GM18526 (cell line): ENCODE data around the gene HARS2.

Source experiments
- POLR2A ChIP-seq: IDR thresholded peaks from 3 replicates; pipeline ENCODE4 v1.6.1; 2011; ENCODE audit not compliant: insufficient read length; ENCODE audit errors: extremely low read depth

HARS2 gene, protein sequence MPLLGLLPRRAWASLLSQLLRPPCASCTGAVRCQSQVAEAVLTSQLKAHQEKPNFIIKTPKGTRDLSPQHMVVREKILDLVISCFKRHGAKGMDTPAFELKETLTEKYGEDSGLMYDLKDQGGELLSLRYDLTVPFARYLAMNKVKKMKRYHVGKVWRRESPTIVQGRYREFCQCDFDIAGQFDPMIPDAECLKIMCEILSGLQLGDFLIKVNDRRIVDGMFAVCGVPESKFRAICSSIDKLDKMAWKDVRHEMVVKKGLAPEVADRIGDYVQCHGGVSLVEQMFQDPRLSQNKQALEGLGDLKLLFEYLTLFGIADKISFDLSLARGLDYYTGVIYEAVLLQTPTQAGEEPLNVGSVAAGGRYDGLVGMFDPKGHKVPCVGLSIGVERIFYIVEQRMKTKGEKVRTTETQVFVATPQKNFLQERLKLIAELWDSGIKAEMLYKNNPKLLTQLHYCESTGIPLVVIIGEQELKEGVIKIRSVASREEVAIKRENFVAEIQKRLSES

GRCh38 chr5:140690941-140691924, at the start of gene HARS2, which contains the start of gene HARS1:
Gene HARS2 (plus strand): TSS chr5:140691455. CDS start chr5:140691649, 194 bp downstream.
Gene HARS1 (minus strand): TSS chr5:140691370. CDS start chr5:140691304, 66 bp downstream.
- TF ChIP-seq POLR2A, result peak; percentile 94

DNA sequence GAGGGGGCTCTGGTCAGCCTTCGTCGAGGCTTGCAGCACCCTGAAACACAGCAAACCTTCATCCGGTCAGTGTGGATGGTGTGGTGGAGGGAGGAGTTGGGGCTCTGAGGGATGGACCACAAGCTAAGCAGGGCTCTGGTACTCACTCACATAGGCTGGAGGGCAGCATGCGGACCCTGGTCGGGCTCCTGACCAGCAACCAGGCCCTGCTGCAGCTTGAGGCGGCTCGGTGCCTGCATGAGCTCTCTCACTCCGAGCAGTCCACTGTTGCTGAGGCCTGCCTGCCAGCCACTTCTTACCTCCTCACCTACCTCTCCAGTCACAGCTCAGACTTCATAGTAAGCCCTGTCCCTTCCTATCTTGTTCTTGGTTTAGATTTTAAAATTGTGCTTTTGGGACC, 49.5 kb upstream of the HARS2 start:
- TF ChIP-seq POLR2A, result no peak

- TF ChIP-seq POLR2A, result no peak
These were observed 48.5 kb upstream of the HARS2 start for GRCh38 chr5:140642718-140643117.

GRCh38 chr5:140647042-140647419, 44.2 kb upstream of the HARS2 start:
- no peak for TF ChIP-seq POLR2A

- TF ChIP-seq POLR2A, result no peak
These were observed 32.4 kb upstream of the HARS2 start for GRCh38 chr5:140658870-140659269.

GRCh38 chr5:140664030-140664358, 27.3 kb upstream of the HARS2 start:
- no peak for TF ChIP-seq POLR2A

- peak; percentile 87 for TF ChIP-seq POLR2A
These were observed 26.7 kb upstream of the HARS2 start, which contains the start of gene WDR55 for GRCh38 chr5:140664359-140665119. Gene WDR55 (plus strand): TSS chr5:140664904. CDS start chr5:140664913, 9 bp downstream.

- TF ChIP-seq POLR2A, result no peak
These were observed 19.7 kb upstream of the HARS2 start for GRCh38 chr5:140671472-140672125.

GRCh38 chr5:140672455-140673186, 18.6 kb upstream of the HARS2 start:
- no peak for TF ChIP-seq POLR2A

DNA sequence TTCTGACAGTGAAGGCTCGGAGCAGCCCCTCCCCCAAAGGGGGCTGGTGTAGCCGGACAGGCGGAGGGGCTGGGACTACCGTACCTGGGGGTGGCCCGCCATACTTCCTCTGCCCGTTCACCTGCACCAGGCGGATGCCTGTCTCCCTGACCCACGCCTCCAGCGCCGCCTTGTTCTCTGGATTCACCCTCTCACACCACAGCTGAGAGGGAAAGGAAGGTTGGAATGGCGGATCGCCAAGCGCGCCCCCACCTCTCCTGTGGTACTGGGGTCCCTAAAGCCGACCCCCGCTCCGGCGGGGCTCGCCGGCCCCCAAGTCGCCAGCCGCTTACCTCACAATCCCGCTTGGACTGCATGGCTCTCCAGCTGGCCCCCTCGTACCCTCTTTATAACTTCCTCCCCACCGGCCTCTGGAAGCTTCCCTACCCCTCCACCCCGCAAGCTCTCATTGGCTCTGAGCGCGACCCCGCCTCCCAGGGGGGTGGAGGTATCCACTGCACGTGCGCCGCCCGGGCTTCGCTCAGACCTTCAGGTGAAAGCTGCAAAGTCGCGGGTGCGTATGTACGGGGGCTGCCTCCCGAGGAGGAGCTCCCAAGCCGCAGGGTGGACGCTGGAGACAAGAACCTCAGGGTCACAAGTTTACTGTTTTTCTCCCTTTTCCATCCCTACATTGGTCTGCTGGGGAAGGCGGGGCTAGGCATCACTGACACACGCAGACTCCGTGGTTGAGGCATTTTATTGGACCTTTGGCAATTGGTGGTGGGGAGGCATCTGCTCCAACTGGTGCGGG, 17.9 kb upstream of the HARS2 start, which contains the start of gene DND1:
DND1 (minus strand) TSS at position 390 of the 790 bp plus-strand sequence; CDS start at position 356, 34 bp downstream.
- no peak for TF ChIP-seq POLR2A

DNA sequence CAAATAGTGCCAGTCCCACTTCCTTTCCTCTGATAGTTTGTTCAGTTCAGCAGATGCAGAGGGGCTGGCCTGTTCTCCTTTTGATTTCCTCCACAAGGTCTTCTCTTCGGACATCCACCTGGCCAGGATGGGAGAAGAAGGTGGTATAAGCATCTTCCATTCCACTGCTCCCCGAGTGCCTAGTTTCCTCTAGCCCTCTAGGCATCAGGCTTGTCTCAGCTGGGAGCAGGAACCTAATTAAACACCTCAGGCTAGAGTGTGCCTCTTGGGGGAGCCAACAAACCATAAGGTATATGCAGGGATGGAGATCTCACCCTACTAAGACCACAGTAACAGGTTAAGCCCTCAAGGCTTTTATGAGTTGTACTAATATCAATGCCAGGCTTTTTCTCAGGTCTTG, 17.0 kb upstream of the HARS2 start:
- TF ChIP-seq POLR2A, result no peak

- no peak for TF ChIP-seq POLR2A
These were observed 16.6 kb upstream of the HARS2 start for GRCh38 chr5:140674629-140675028.

GRCh38 chr5:140677947-140678346, 13.3 kb upstream of the HARS2 start:
- no peak for TF ChIP-seq POLR2A

DNA sequence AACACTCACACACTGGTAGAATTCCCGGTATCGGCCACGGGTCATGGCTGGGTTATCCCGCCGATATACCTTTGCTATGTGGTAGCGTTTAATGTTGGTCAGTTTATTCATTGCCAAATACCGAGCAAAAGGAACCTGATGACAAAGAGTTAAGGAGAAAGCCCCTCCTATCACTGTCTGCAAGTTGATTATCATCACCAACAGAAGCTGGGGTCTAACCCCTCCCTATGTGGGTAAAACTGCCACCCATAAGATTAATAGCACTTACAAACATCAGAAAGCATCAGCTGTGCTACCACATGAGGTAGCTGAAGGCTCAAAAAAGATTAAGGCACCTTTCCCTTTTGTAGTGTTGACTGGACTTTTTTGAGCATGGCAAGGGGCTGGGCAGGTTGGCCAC, 12.3 kb upstream of the HARS2 start:
- TF ChIP-seq POLR2A, result no peak
